ENCODE results near the gene DYNC1I1.

DNA sequence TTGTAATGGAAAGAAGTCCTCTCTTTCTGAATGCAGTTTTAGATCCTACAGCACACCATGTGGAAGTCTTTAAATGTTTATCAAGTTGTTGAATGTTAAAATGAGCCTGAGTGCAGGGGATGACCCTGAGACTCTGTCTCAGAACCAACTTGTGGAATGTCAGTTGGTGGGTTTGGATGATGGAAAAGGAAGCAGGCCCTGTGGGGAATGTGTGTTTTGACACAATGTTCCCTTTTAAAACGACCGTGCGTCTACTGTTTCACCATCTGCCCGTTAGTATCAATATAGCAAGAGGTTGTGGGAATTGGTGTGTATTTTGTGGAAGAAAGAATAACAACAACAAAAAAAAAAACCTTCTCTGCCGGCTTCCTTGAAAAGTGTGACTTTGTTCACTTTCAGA lies 8.3 kb downstream of the DYNC1I1 start:
- TF ChIP-seq, protein P1, sequence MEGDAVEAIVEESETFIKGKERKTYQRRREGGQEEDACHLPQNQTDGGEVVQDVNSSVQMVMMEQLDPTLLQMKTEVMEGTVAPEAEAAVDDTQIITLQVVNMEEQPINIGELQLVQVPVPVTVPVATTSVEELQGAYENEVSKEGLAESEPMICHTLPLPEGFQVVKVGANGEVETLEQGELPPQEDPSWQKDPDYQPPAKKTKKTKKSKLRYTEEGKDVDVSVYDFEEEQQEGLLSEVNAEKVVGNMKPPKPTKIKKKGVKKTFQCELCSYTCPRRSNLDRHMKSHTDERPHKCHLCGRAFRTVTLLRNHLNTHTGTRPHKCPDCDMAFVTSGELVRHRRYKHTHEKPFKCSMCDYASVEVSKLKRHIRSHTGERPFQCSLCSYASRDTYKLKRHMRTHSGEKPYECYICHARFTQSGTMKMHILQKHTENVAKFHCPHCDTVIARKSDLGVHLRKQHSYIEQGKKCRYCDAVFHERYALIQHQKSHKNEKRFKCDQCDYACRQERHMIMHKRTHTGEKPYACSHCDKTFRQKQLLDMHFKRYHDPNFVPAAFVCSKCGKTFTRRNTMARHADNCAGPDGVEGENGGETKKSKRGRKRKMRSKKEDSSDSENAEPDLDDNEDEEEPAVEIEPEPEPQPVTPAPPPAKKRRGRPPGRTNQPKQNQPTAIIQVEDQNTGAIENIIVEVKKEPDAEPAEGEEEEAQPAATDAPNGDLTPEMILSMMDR (conservative IDR thresholded peaks at IDR 0.05; ENCODE audit: low read length), result no peak
- no peak for TF ChIP-seq EZH2phosphoT487 (IDR thresholded peaks at IDR 0.05; ENCODE audit: borderline replicate concordance)

All from Loucy (cell line).